ENCODE measurements around the gene ADCY4. TPM values are rescaled to one million over a fixed set of nuclear protein-coding genes. Genes with fewer than 3 reads are reported as not detected.

The ADCY4 gene
- total and polyA plus RNA-seq, 2 of the 8 experiments (the other 6 are each of a cell fraction or from before 2014, with no cell fraction given), result 0.27 to 0.35 TPM

DNA sequence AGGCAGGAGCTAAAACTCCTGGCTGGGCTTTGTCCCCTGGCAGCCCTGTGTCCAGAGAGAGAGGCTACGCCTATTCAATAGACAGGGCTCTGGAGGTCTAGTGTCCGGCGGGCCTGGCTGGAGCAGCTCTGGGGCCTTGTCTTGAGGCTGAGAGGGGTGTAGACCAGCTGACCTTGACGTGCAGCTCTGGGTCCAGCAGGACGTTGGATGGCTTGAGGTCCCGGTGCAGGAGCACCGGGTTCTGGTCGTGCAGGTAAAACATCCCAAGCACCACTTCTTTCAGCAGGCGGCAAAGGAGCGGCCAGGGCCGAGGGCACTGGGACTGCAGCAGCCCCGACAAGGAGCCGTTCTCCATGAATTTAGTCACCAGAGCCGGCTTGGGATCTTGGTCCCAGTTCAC lies 4.0 kb upstream of the ADCY4 start:
- Histone ChIP-seq H3K36me3 (ENCODE audit: control insufficient read depth in 2 of 4, insufficient read depth in 4 of 4, low read length in 3 of 4) (no peaks in the 10 kb centered on the region), H2BK12ac (ENCODE audit: low read depth, low read length) (no peak overlapping the region), H2AK5ac (ENCODE audit: low read depth, low read length) (no peak overlapping the region), H3K18ac (ENCODE audit: extremely low read depth, low read length) (no peak overlapping the region), H4K5ac (ENCODE audit: insufficient read length, low read depth, low read length) (no peak overlapping the region), H4K8ac (ENCODE audit: extremely low read depth, insufficient read depth, low read length) (no peak overlapping the region; the same call in 1 of the 2 replicates), H3K4me1 (replicated peaks in 1 of 4; ENCODE audit: control insufficient read depth in 3 of 4, insufficient read depth in 4 of 4, low read length in 3 of 4) (peaks cover 0 to 14% (median 4%) of the 10 kb centered on the region in 4 experiments; a peak in 5 of 7 replicates), H3K56ac (replicated peaks; ENCODE audit: insufficient read length, low read depth, low read length) (no peak overlapping the region), H3K9ac (replicated peaks in 1 of 4; ENCODE audit: extremely low read depth in 1 of 4, low read depth in 3 of 4, low read length in 3 of 4) (no peak overlapping the region), H2BK5ac (ENCODE audit: low read depth, low read length) (no peak overlapping the region), H2AFZ (ENCODE audit: low read length) (peak overlapping the region; percentile 70), H3K4me3 (ENCODE audit: extremely low read depth in 1 of 4, insufficient read depth in 2 of 4, low read depth in 3 of 4, low read length in 4 of 4) (peak overlapping the region; percentile 43 to 72 (median 57); a peak in 7 of 8 replicates), H4K20me1 (replicated peaks in 1 of 2; ENCODE audit: control insufficient read depth in 1 of 2, insufficient read depth in 2 of 2, low read length in 2 of 2) (peaks cover 0 to 2% of the 10 kb centered on the region in 2 experiments), H3K9me3 (ENCODE audit: insufficient read depth in 2 of 2, low read depth in 1 of 2, low read length in 1 of 2) (no peaks in the 10 kb centered on the region), H3K79me1 (ENCODE audit: low read depth, low read length) (no peaks in the 10 kb centered on the region), H3K27me3 (replicated peaks in 1 of 4; ENCODE audit: control insufficient read depth in 3 of 4, extremely low read depth in 1 of 4, insufficient read depth in 3 of 4, low read length in 3 of 4) (peaks cover 60 to 81% (median 79%) of the 10 kb centered on the region in 4 experiments), H4K91ac (replicated peaks; ENCODE audit: insufficient read length, low read length) (no peak overlapping the region), H3K23ac (ENCODE audit: insufficient read length) (no peak overlapping the region), H3K23me2 (ENCODE audit: low read depth, low read length) (peaks cover 19% of the 10 kb centered on the region; the same call in 1 of the 2 replicates), H2BK15ac (ENCODE audit: low read length) (no peak overlapping the region), H3K4me2 (ENCODE audit: insufficient read depth in 1 of 2, low read depth in 2 of 2, low read length in 2 of 2) (peak overlapping the region; percentile 58 to 100), H2BK120ac (replicated peaks; ENCODE audit: low read depth, low read length) (no peak overlapping the region), H2BK20ac (ENCODE audit: low read length) (no peak overlapping the region), H3K79me2 (ENCODE audit: control insufficient read depth in 1 of 2, insufficient read depth in 2 of 2, low read length in 2 of 2) (no peaks in the 10 kb centered on the region), H3K14ac (ENCODE audit: insufficient read length) (no peak overlapping the region), H3K4ac (replicated peaks; ENCODE audit: insufficient read length, low read depth, low read length) (no peak overlapping the region), H3K27ac (ENCODE audit: low read depth, low read length) (no peak overlapping the region)
- FAIRE-seq (no peak), DNase-seq (ENCODE audit: low read depth in 1 of 2, low spot score in 2 of 2) (no peak)
- no peak for TF ChIP-seq SP1 (IDR thresholded peaks at IDR 0.05; ENCODE audit: low read depth, low read length)
- TF ChIP-seq, protein P1, sequence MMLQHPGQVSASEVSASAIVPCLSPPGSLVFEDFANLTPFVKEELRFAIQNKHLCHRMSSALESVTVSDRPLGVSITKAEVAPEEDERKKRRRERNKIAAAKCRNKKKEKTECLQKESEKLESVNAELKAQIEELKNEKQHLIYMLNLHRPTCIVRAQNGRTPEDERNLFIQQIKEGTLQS (IDR thresholded peaks at IDR 0.05; ENCODE audit: insufficient read depth, low read depth, low read length), result no peak
- TF ChIP-seq CHD2 (IDR thresholded peaks at IDR 0.05; ENCODE audit: low read length), result no peak
- ChIA-PET POLR2A (ENCODE audit: partially characterized antibody) (interaction anchor here (1.1 to 1.7 kb wide), 4 partner anchors 13 to 132 kb away, joined by 3 to 4 read pairs (median 4); no protein-coding TSS in a partner anchor), CTCF (ENCODE audit: partially characterized antibody) (interaction anchor here (0.9 to 27.8 kb wide), 10 partner anchors 9 to 222 kb away, joined by 3 to 664 read pairs (median 5); partner anchors contain the start of genes CBLN3, KHNYN, LTB4R2 and NFATC4)
- WGBS, 2 experiments (ENCODE audit: extremely low coverage in 1 of 2, insufficient coverage in 1 of 2, insufficient read length in 1 of 2, insufficient replicate concordance in 2 of 2, low coverage in 1 of 2, low lambda C conversion rate in 2 of 2, missing lambda C conversion rate in 1 of 2), result 72% methylated on average over 14 of the region's 14 CpGs; no CpG with 5 or more reads in 1 of the 2 experiments
